ENCODE measurements around the gene EXOC1. TPM values are rescaled to one million over a fixed set of nuclear protein-coding genes. Genes with fewer than 3 reads are reported as not detected.

Gene EXOC1
- 10 to 100 TPM; 20.1 to 32.7 (median 24.1) TPM for total RNA-seq
- polyA plus RNA-seq, result 10 to 100 TPM; 14.6 to 26.5 TPM
- long read RNA-seq, donor 1, partial matches to known transcripts, result 34 of 81 reads
- long read RNA-seq, donor 1, other reads (novel, unspliced or antisense), result 47 of 81 reads
- long read RNA-seq, donor 2, partial matches to known transcripts, result 0 of 5 reads
- long read RNA-seq, donor 2, other reads (novel, unspliced or antisense), result 0 of 5 reads
- long read RNA-seq, donor 3, transcript EXOC1-202 (18 exons, 3,248 nt), result major isoform, 9 of 48 reads
- long read RNA-seq, donor 3, partial matches to known transcripts, result 3 of 48 reads
- long read RNA-seq, donor 3, other reads (novel, unspliced or antisense), result 32 of 48 reads

GRCh38 chr4:55853484-55854046 lies at the start of gene EXOC1:
Gene EXOC1, plus strand, starts transcription at chr4:55853648. Its CDS starts 4,676 bp downstream, at chr4:55858324.
- H3K27ac ChIP-seq, result peak within 1 kb of the TSS in 1 of 2 donors; percentile 57
- no peaks in the 10 kb centered on the region for H3K36me3 ChIP-seq
- no peaks in the 10 kb centered on the region for H3K9me3 ChIP-seq
- H3K4me1 ChIP-seq (ENCODE audit: insufficient read depth), result peaks cover 5% of the 10 kb centered on the region
- TF ChIP-seq CTCF (IDR thresholded peaks at IDR 0.05) (no peak), EP300 (IDR thresholded peaks at IDR 0.05) (no peak), POLR2A (IDR thresholded peaks at IDR 0.05) (peak; percentile 38)
- peak; percentile 98 to 99 (median 99) for DNase-seq
- intact Hi-C loops (cut with DNase I), result no loop called here
- WGBS, 3 donors, result 0 to 1% (median 0%) methylated on average over 50 of the region's 50 CpGs
- H3K27me3 ChIP-seq, result no peaks in the 10 kb centered on the region
- peak within 1 kb of the TSS; percentile 87 for H3K4me3 ChIP-seq

GRCh38 chr4:55807556-55807955 lies 45.9 kb upstream of the EXOC1 start:
- Histone ChIP-seq H3K4me1 (ENCODE audit: insufficient read depth) (no peaks in the 10 kb centered on the region), H3K9me3 (no peaks in the 10 kb centered on the region), H3K27me3 (no peaks in the 10 kb centered on the region), H3K4me3 (no peak overlapping the region), H3K36me3 (no peaks in the 10 kb centered on the region), H3K27ac (no peak overlapping the region)
- intact Hi-C loops (cut with DNase I), result no loop called here
- no peak for TF ChIP-seq EP300 (IDR thresholded peaks at IDR 0.05)
- TF ChIP-seq POLR2A (IDR thresholded peaks at IDR 0.05), result no peak
- TF ChIP-seq CTCF (IDR thresholded peaks at IDR 0.05), result no peak
- no peak for DNase-seq

GRCh38 chr4:55808186-55808585 lies 45.3 kb upstream of the EXOC1 start:
- 39 to 54% (median 45%) methylated on average over 2 of the region's 2 CpGs for WGBS, 3 donors
- intact Hi-C loops (cut with DNase I), result no loop called here
- Histone ChIP-seq H3K9me3 (no peaks in the 10 kb centered on the region), H3K4me1 (ENCODE audit: insufficient read depth) (no peaks in the 10 kb centered on the region), H3K27me3 (no peaks in the 10 kb centered on the region), H3K27ac (no peak overlapping the region), H3K36me3 (no peaks in the 10 kb centered on the region), H3K4me3 (no peak overlapping the region)
- no peak for DNase-seq
- TF ChIP-seq POLR2A (IDR thresholded peaks at IDR 0.05) (no peak), EP300 (IDR thresholded peaks at IDR 0.05) (no peak), CTCF (IDR thresholded peaks at IDR 0.05) (no peak)

- 21 to 30% (median 24%) methylated on average over 5 of the region's 5 CpGs for WGBS, 3 donors
- intact Hi-C loops (cut with DNase I), result no loop called here
- H3K4me3 ChIP-seq, result no peak overlapping the region
- TF ChIP-seq CTCF (IDR thresholded peaks at IDR 0.05) (no peak), EP300 (IDR thresholded peaks at IDR 0.05) (no peak), POLR2A (IDR thresholded peaks at IDR 0.05) (no peak)
- no peaks in the 10 kb centered on the region for H3K9me3 ChIP-seq
- no peak overlapping the region for H3K27ac ChIP-seq
- H3K27me3 ChIP-seq, result no peaks in the 10 kb centered on the region
- DNase-seq, result no peak
- no peaks in the 10 kb centered on the region for H3K36me3 ChIP-seq
- no peaks in the 10 kb centered on the region for H3K4me1 ChIP-seq (ENCODE audit: insufficient read depth)
Measured at GRCh38 chr4:55808632-55809031, 44.8 kb upstream of the EXOC1 start.

All from ovary (tissue), 10 donors.